Natural killer cell (primary cell): ENCODE measurements around the gene KIF3A. TPM values are rescaled to one million over a fixed set of nuclear protein-coding genes. Genes with fewer than 3 reads are reported as not detected.

ENCODE experiments used
- ATAC-seq, 3 donors: fragments of 150-1000 bp in 2 of 3; fragments of 200-7000 bp in 1 of 3; cut with Tn5 transposase; 1 replicate in 1 of 3; 2 replicates in 2 of 3; pipeline ENCODE4 v1.10.0; 2021; ENCODE audit warnings: mild to moderate bottlenecking in 2 of 3, moderate library complexity in 2 of 3
- DNase-seq, 2 donors: peaks; one replicate each; pipeline versions ENCODE4 v3.0.0 to v3.0.0-alpha.2; 2013 to 2021; ENCODE audit warnings: mixed read lengths in 1 of 2
- H3K27ac ChIP-seq: one replicate; pipeline ENCODE4 v1.5.1; 2013; ENCODE audit warnings: mild to moderate bottlenecking, low read length
- H3K27me3 ChIP-seq: one replicate; pipeline ENCODE4 v1.6.1; 2013; ENCODE audit warnings: low read length; ENCODE audit not compliant: control insufficient read depth, insufficient read depth
- H3K36me3 ChIP-seq: one replicate; pipeline ENCODE4 v1.6.1; 2013; ENCODE audit warnings: low read length; ENCODE audit not compliant: control insufficient read depth, insufficient read depth
- H3K4me1 ChIP-seq: one replicate; pipeline ENCODE4 v1.6.1; 2013; ENCODE audit warnings: low read length; ENCODE audit not compliant: control insufficient read depth, insufficient read depth
- H3K4me3 ChIP-seq: one replicate; pipeline ENCODE4 v1.5.1; 2013; ENCODE audit warnings: low read length
- H3K9me3 ChIP-seq: one replicate; pipeline ENCODE4 v1.6.1; 2013; ENCODE audit warnings: low read length; ENCODE audit not compliant: control insufficient read depth, insufficient read depth
- H3K27ac Mint-ChIP-seq, 2 donors: one replicate each; pipeline ENCODE4 v1.8.0; 2022; ENCODE audit warnings: mild to moderate bottlenecking in 2 of 2, mixed read lengths in 2 of 2, moderate library complexity in 1 of 2
- H3K27me3 Mint-ChIP-seq, 2 donors: one replicate each; pipeline ENCODE4 v1.8.0; 2022; ENCODE audit warnings: low read depth in 2 of 2, mixed read lengths in 2 of 2
- H3K36me3 Mint-ChIP-seq: one replicate; pipeline ENCODE4 v1.8.0; 2022; ENCODE audit warnings: mixed read lengths
- H3K4me1 Mint-ChIP-seq, 2 donors: one replicate each; pipeline ENCODE4 v1.8.0; 2022; ENCODE audit warnings: mixed read lengths in 2 of 2
- H3K4me3 Mint-ChIP-seq: one replicate; pipeline ENCODE4 v1.8.0; 2022; ENCODE audit warnings: mild to moderate bottlenecking, moderate library complexity, mixed read lengths
- H3K9me3 Mint-ChIP-seq, 2 donors: one replicate each; pipeline ENCODE4 v1.8.0; 2022; ENCODE audit warnings: mixed read lengths in 2 of 2
- WGBS: methylation state at CpG from one replicate; pipeline ENCODE4 v1.1.7; 2013; ENCODE audit warnings: missing lambda C conversion rate; ENCODE audit not compliant: insufficient coverage; 5-methylcytosine and 5-hydroxymethylcytosine counted together
- intact Hi-C: fragments of 100-400 bp; cut with micrococcal nuclease; formaldehyde crosslinking; loops from one replicate; pipeline ENCODE4 v1.14.2; 2022
- total RNA-seq, 4 donors: library from RNA; stranded (reverse); fragments of 120-200 nt in 1 of 4; gene quantifications; one replicate each; pipeline versions ENCODE4 v1.2.3 to v1.2.4, GENCODE V29; 2013 to 2022
- TF ChIP-seq, protein P1 (sequence below): fragments of 200-600 bp; IDR thresholded peaks from one replicate; pipeline ENCODE4 v1.8.0; 2022; ENCODE audit warnings: antibody characterized with exemption

Gene KIF3A
- total RNA-seq, 3 donors from 2014 or later (not counting 1 experiment from before 2014, with no cell fraction given) = 13.6 to 19.2 (median 18.6) TPM

DNA sequence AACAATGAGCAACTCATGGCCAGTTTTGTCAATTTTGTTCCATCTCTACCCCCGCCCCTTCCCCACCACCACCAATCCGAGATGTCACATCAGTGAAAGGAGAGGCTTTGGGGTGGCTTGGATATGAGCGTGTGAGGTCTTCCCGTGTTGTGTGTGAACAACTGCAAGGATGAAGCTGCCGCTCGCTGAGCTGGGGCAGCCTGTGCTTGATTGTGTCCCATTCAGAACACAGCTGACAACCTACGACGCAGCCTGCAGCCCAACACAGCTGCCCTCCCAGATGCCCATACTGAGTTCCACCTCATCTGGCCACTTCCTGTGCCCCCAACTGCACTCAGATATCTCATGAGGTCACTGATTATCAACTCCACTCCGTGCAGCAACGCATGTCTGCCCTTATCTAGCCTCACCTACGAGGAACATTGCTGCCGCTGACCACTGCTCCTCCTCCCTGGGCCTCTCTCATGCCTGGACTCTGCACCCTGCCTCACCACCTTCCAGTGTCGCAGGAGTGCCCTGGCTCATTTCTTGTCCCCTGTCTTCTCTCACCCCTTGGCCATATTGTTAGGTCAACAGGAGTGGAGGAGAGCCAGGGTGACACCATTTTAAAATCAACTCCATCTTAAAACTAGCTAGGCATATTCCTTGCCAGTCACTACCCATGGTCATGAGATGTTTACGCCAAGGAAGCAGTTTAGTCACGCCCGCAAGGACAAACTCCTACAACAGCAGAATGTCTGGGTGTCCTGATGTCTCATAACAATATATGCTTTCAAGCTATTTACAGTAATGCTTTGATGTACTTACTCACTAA is 70.8 kb downstream of the KIF3A start:
- Mint-ChIP-seq H3K4me3 (no peak overlapping the region), H3K9me3 (no peaks in the 10 kb centered on the region), H3K36me3 (no peaks in the 10 kb centered on the region), H3K4me1 (peaks cover 0 to 14% of the 10 kb centered on the region in 2 donors), H3K27ac (no peak overlapping the region), H3K27me3 (peaks cover 0 to 4% of the 10 kb centered on the region in 2 donors)
- 92% methylated on average over 13 of the region's 16 CpGs for WGBS
- Histone ChIP-seq H3K27me3 (no peaks in the 10 kb centered on the region), H3K27ac (no peak overlapping the region), H3K4me3 (no peak overlapping the region), H3K9me3 (no peaks in the 10 kb centered on the region), H3K36me3 (no peaks in the 10 kb centered on the region), H3K4me1 (peaks cover 23% of the 10 kb centered on the region)
- peak in 1 of 3 donors; percentile 75 for ATAC-seq
- intact Hi-C loops = no loop called here
- TF ChIP-seq, protein P1, sequence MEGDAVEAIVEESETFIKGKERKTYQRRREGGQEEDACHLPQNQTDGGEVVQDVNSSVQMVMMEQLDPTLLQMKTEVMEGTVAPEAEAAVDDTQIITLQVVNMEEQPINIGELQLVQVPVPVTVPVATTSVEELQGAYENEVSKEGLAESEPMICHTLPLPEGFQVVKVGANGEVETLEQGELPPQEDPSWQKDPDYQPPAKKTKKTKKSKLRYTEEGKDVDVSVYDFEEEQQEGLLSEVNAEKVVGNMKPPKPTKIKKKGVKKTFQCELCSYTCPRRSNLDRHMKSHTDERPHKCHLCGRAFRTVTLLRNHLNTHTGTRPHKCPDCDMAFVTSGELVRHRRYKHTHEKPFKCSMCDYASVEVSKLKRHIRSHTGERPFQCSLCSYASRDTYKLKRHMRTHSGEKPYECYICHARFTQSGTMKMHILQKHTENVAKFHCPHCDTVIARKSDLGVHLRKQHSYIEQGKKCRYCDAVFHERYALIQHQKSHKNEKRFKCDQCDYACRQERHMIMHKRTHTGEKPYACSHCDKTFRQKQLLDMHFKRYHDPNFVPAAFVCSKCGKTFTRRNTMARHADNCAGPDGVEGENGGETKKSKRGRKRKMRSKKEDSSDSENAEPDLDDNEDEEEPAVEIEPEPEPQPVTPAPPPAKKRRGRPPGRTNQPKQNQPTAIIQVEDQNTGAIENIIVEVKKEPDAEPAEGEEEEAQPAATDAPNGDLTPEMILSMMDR = no peak
- no peak for DNase-seq

DNA sequence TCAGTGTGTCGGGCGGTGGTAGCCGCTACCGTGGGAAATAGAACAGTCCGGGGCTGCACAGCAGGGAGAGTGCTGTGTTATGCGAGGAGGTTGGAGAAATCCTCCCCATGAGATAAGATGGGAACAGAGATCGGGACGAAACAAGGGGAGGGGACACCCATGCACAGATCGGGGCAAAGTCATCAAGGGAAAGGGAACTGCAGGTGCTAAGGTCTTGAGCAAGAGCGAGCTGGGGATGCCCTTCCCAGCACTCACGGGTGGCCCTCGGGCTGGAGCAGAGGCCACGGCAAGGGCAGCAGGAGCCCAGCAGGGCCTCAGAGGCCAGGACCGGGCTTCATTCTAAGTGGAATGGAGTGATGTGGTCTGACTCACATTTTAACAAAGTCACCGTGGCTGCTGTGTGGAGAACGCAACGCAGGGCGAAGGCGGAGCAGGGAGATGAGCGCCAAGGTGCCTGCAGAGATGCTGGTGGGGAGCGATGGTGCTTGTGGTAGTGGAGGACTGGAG is 71.7 kb downstream of the KIF3A start:
- Mint-ChIP-seq H3K36me3 (no peaks in the 10 kb centered on the region), H3K27ac (no peak overlapping the region), H3K27me3 (peaks cover 0 to 4% of the 10 kb centered on the region in 2 donors), H3K4me1 (peaks cover 0 to 14% of the 10 kb centered on the region in 2 donors), H3K4me3 (no peak overlapping the region), H3K9me3 (no peaks in the 10 kb centered on the region)
- intact Hi-C loops = no loop called here
- Histone ChIP-seq H3K4me3 (no peak overlapping the region), H3K27ac (no peak overlapping the region), H3K36me3 (no peaks in the 10 kb centered on the region), H3K27me3 (no peaks in the 10 kb centered on the region), H3K4me1 (peaks cover 23% of the 10 kb centered on the region), H3K9me3 (no peaks in the 10 kb centered on the region)
- TF ChIP-seq, protein P1 = no peak
- 95% methylated on average over 20 of the region's 21 CpGs for WGBS
- DNase-seq (no peak), ATAC-seq (no peak)

DNA sequence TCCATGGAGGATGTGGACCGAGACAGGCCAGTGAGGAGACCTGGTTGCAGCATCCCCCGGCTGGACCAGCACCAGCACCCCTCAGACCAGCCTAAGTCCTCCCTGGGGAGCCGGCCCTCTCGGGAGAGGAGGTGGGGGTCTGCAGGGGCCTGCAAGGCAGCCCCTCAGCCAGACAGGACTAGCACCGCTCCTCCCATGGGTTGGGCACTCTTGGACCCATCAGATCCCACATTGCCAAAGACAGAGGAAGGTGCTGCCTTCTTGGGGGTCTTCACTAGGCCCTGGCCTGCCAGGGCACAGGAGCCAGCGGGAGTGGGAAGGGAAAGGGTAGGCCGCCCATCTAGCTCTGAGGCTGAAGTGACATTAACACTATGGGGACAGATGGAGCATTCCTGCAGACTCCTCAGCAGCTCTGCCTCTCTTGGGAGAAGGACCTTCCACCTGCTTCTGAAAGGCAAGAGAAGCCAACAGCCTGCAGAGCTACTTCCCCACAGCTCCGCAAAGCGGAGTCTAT is 72.6 kb downstream of the KIF3A start:
- no peaks in the 10 kb centered on the region for H3K27me3 ChIP-seq
- Mint-ChIP-seq H3K27ac (no peak overlapping the region), H3K9me3 (no peaks in the 10 kb centered on the region), H3K27me3 (no peaks in the 10 kb centered on the region), H3K36me3 (no peaks in the 10 kb centered on the region), H3K4me1 (peaks cover 0 to 14% of the 10 kb centered on the region in 2 donors), H3K4me3 (no peak overlapping the region)
- ATAC-seq (no peak), DNase-seq (no peak)
- TF ChIP-seq, protein P1 = no peak
- WGBS = 96% methylated on average over 9 of the region's 9 CpGs
- intact Hi-C loops = no loop called here
- no peaks in the 10 kb centered on the region for H3K9me3 ChIP-seq
- no peaks in the 10 kb centered on the region for H3K36me3 ChIP-seq
- H3K4me1 ChIP-seq = peaks cover 23% of the 10 kb centered on the region
- no peak overlapping the region for H3K4me3 ChIP-seq
- no peak overlapping the region for H3K27ac ChIP-seq
